GM12878 (cell line): Measurements from ENCODE around the gene FAM234A. TPM values are rescaled to one million over a fixed set of nuclear protein-coding genes. Genes with fewer than 3 reads are reported as not detected.

Source experiments
- BMI1 ChIP-seq: fragments of 450-650 bp; IDR thresholded peaks from 2 replicates; pipeline ENCODE4 v1.6.1; 2016; ENCODE audit warnings: mild to moderate bottlenecking, moderate library complexity, borderline replicate concordance
- CEBPB ChIP-seq, 2 experiments: fragments of 150-350 bp in 1 of 2; IDR thresholded peaks; 2 replicates each; pipeline ENCODE4 v1.6.1; 2012 to 2014; ENCODE audit warnings: low read depth in 2 of 2, low read length in 2 of 2, borderline replicate concordance in 1 of 2, inconsistent platforms in 1 of 2
- CREB1 ChIP-seq: IDR thresholded peaks from 2 replicates; pipeline ENCODE4 v1.6.1; 2012; ENCODE audit warnings: low read depth, mild to moderate bottlenecking, inconsistent platforms
- ESRRA ChIP-seq: IDR thresholded peaks from 2 replicates; pipeline ENCODE4 v1.6.1; 2012; ENCODE audit warnings: mild to moderate bottlenecking, low read length, improper control_type of control experiment
- FOXM1 ChIP-seq: IDR thresholded peaks from 2 replicates; pipeline ENCODE4 v1.6.1; 2012; ENCODE audit warnings: low read depth, mild to moderate bottlenecking, inconsistent platforms, low read length, moderate library complexity
- GATAD2B ChIP-seq: fragments of 450-650 bp; conservative IDR thresholded peaks from 2 replicates; pipeline ENCODE4 v1.6.1; 2017; ENCODE audit warnings: low read depth, mild to moderate bottlenecking, moderate library complexity
- HDAC2 ChIP-seq: fragments of 200-600 bp; sonication (generic); IDR thresholded peaks from 2 replicates; pipeline ENCODE4 v1.6.1; 2017
- MYB ChIP-seq: fragments of 150-350 bp; IDR thresholded peaks from 2 replicates; pipeline ENCODE4 v1.6.1; 2014; ENCODE audit warnings: mild to moderate bottlenecking, low read depth, low read length, borderline replicate concordance
- NFYB ChIP-seq: IDR thresholded peaks from 2 replicates; pipeline ENCODE4 v1.6.1; 2011; ENCODE audit warnings: low read depth, mild to moderate bottlenecking, low read length, improper control_type of control experiment, moderate library complexity; ENCODE audit not compliant: insufficient read depth
- NR2C1 ChIP-seq: fragments of 450-650 bp; IDR thresholded peaks from 2 replicates; pipeline ENCODE4 v1.6.1; 2017; ENCODE audit warnings: antibody characterized with exemption, mild to moderate bottlenecking, moderate library complexity
- POLR2AphosphoS5 ChIP-seq: IDR thresholded peaks from 2 replicates; pipeline ENCODE4 v1.6.1; 2011; ENCODE audit warnings: mild to moderate bottlenecking, low read length, inconsistent platforms
- RB1 ChIP-seq: fragments of 450-650 bp; formaldehyde crosslinking; IDR thresholded peaks from 2 replicates; pipeline ENCODE4 v1.6.1; 2017; ENCODE audit warnings: mild to moderate bottlenecking, borderline replicate concordance
- TAF1 ChIP-seq: IDR thresholded peaks from 2 replicates; pipeline ENCODE4 v1.6.1; 2011; ENCODE audit warnings: mild to moderate bottlenecking, low read depth, low read length, borderline replicate concordance
- TCF12 ChIP-seq: IDR thresholded peaks from 2 replicates; pipeline ENCODE4 v1.6.1; 2011; ENCODE audit warnings: low read depth, mild to moderate bottlenecking, low read length
- ZNF207 ChIP-seq: fragments of 450-650 bp; IDR thresholded peaks from 2 replicates; pipeline ENCODE4 v1.6.1; 2014; ENCODE audit warnings: antibody characterized with exemption, mild to moderate bottlenecking, borderline replicate concordance
- ZNF274 ChIP-seq: IDR thresholded peaks from one replicate; pipeline ENCODE4 v1.8.0; 2011; ENCODE audit not compliant: insufficient read length, insufficient read depth
- polyA plus RNA-seq, 11 experiments: library from polyadenylated mRNA; depleted of rRNA in 4 of 11; unstranded in 6 of 11; stranded (reverse) in 5 of 11; fragments of >200 nt; fragmentation: Nextera tagmentation in 4 of 11; fragmentation: Illumina TruSeq in 1 of 11; extraction: Ambion mirVana in 4 of 11; extraction: Trizol in 1 of 11; gene quantifications; 1 replicate in 1 of 11; 2 replicates in 10 of 11; pipeline versions ENCODE4 v1.2.1 to v1.2.3, GENCODE V29; 2011 to 2016; ENCODE audit warnings: inconsistent platforms in 2 of 11, missing spikeins in 2 of 11, low read depth in 1 of 11
- total RNA-seq, 4 experiments: library from RNA; depleted of rRNA in 3 of 4; stranded (reverse); fragments of >200 nt in 3 of 4; fragmentation: Illumina TruSeq in 1 of 4; extraction: Trizol in 1 of 4; gene quantifications; 2 replicates each; pipeline versions ENCODE4 v1.2.1 to v1.2.3, GENCODE V29; 2013 to 2021
- TF ChIP-seq, protein P1 (sequence below): IDR thresholded peaks from 2 replicates; pipeline ENCODE4 v1.6.1; 2012; ENCODE audit warnings: mild to moderate bottlenecking, low read depth, low read length
- TF ChIP-seq, protein P2 (sequence below): fragments of 450-650 bp; IDR thresholded peaks from 2 replicates; pipeline ENCODE4 v1.6.1; 2016; ENCODE audit warnings: mild to moderate bottlenecking
- TF ChIP-seq, protein P3 (sequence below), 3 experiments: IDR thresholded peaks in 2 of 3; conservative IDR thresholded peaks in 1 of 3; 2 replicates each; pipeline ENCODE4 v1.5.1; 2011; ENCODE audit warnings: low read depth in 3 of 3, low read length in 3 of 3, mild to moderate bottlenecking in 3 of 3, control low read depth in 2 of 3, moderate library complexity in 2 of 3, inconsistent platforms in 1 of 3, mixed read lengths in 1 of 3; ENCODE audit not compliant: control insufficient read depth in 2 of 3, insufficient read depth in 1 of 3; ENCODE audit errors: extremely low read depth in 1 of 3
- TF ChIP-seq, protein P4 (sequence below): fragments of 450-650 bp; IDR thresholded peaks from 2 replicates; pipeline ENCODE4 v1.6.1; 2017; ENCODE audit warnings: mild to moderate bottlenecking

The FAM234A gene
- total and polyA plus RNA-seq, 10 of the 15 experiments (the other 5 are each of a cell fraction or from before 2014, with no cell fraction given) = 1.6 to 37.6 (median 17.3) TPM

DNA sequence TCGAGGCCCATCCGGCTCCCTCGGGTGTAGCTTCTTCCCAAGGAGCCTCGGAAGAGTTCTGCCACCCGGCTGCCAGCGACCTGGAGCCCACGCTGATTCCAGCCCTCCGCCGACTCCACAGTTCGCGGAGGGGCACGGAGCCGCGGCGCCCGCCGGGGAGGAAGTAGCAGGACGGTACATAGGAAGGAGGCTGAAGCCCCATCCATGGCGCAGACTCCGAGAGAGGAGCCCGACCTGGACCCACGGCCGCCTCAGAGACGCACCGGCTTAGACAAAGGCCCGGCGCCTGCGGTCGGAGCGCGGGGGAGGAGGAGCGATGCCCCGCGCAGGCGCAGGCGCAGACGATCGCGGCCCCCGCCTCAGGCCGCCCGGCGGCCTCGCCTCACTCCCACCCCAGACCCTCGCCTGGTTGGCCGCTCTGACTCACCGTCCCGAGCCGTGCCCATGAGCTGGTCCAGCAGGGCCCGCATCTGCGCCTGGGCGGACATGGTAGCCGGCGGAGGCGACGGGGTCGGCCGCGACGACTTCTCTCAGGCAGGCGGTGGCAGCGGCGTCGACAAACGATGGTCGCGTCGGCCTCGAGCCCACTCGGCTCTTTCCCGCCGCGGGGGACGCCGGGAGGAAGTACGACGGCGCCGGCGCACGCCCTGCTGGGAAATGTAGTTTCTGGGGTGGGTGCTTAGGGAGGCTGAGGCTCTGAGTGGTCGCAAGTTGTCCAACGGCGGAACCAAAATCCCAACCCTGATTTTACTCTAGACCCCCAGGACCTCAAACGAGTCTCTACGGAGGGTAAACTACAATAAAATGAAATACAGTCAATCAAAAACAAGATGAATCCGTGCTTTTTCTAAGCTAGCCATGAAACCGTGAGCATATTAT is 5.5 kb upstream of the FAM234A start, which contains the start of gene LUC7L (continued):
- no peak for TF ChIP-seq NFYB
- TF ChIP-seq, protein P1, sequence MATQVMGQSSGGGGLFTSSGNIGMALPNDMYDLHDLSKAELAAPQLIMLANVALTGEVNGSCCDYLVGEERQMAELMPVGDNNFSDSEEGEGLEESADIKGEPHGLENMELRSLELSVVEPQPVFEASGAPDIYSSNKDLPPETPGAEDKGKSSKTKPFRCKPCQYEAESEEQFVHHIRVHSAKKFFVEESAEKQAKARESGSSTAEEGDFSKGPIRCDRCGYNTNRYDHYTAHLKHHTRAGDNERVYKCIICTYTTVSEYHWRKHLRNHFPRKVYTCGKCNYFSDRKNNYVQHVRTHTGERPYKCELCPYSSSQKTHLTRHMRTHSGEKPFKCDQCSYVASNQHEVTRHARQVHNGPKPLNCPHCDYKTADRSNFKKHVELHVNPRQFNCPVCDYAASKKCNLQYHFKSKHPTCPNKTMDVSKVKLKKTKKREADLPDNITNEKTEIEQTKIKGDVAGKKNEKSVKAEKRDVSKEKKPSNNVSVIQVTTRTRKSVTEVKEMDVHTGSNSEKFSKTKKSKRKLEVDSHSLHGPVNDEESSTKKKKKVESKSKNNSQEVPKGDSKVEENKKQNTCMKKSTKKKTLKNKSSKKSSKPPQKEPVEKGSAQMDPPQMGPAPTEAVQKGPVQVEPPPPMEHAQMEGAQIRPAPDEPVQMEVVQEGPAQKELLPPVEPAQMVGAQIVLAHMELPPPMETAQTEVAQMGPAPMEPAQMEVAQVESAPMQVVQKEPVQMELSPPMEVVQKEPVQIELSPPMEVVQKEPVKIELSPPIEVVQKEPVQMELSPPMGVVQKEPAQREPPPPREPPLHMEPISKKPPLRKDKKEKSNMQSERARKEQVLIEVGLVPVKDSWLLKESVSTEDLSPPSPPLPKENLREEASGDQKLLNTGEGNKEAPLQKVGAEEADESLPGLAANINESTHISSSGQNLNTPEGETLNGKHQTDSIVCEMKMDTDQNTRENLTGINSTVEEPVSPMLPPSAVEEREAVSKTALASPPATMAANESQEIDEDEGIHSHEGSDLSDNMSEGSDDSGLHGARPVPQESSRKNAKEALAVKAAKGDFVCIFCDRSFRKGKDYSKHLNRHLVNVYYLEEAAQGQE = no peak
- TF ChIP-seq, protein P2, sequence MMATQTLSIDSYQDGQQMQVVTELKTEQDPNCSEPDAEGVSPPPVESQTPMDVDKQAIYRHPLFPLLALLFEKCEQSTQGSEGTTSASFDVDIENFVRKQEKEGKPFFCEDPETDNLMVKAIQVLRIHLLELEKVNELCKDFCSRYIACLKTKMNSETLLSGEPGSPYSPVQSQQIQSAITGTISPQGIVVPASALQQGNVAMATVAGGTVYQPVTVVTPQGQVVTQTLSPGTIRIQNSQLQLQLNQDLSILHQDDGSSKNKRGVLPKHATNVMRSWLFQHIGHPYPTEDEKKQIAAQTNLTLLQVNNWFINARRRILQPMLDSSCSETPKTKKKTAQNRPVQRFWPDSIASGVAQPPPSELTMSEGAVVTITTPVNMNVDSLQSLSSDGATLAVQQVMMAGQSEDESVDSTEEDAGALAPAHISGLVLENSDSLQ = no peak
- no peak for TF ChIP-seq ESRRA
- no peak for TF ChIP-seq HDAC2
- no peak for TF ChIP-seq FOXM1
- TF ChIP-seq, protein P3, sequence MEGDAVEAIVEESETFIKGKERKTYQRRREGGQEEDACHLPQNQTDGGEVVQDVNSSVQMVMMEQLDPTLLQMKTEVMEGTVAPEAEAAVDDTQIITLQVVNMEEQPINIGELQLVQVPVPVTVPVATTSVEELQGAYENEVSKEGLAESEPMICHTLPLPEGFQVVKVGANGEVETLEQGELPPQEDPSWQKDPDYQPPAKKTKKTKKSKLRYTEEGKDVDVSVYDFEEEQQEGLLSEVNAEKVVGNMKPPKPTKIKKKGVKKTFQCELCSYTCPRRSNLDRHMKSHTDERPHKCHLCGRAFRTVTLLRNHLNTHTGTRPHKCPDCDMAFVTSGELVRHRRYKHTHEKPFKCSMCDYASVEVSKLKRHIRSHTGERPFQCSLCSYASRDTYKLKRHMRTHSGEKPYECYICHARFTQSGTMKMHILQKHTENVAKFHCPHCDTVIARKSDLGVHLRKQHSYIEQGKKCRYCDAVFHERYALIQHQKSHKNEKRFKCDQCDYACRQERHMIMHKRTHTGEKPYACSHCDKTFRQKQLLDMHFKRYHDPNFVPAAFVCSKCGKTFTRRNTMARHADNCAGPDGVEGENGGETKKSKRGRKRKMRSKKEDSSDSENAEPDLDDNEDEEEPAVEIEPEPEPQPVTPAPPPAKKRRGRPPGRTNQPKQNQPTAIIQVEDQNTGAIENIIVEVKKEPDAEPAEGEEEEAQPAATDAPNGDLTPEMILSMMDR (IDR thresholded peaks at IDR 0.05 in 2 of 3, conservative IDR thresholded peaks at IDR 0.05 in 1 of 3; ENCODE audit: control insufficient read depth in 2 of 3, extremely low read depth in 1 of 3, insufficient read depth in 1 of 3, low read depth in 3 of 3, low read length in 3 of 3) = no peak
- no peak for TF ChIP-seq NR2C1
- TF ChIP-seq MYB = no peak
- peak; percentile 68; the same call in 1 of the 2 replicates for TF ChIP-seq TCF12
- TF ChIP-seq POLR2AphosphoS5 = peak; percentile 97
- TF ChIP-seq TAF1 = peak; percentile 85; the same call in 1 of the 2 replicates
- TF ChIP-seq RB1 = peak; percentile 93; the same call in 1 of the 2 replicates
- 0 out of 2 replicates have a peak, but pooled peaks have one; percentile 67 for TF ChIP-seq ZNF207
- TF ChIP-seq CEBPB (IDR thresholded peaks at IDR 0.05; ENCODE audit: borderline replicate concordance in 1 of 2, low read depth in 2 of 2, low read length in 2 of 2) = no peak
- no peak for TF ChIP-seq BMI1
- peak; percentile 98 for TF ChIP-seq CREB1
- TF ChIP-seq GATAD2B = peak; percentile 95
- TF ChIP-seq ZNF274 = no peak
- TF ChIP-seq, protein P4, sequence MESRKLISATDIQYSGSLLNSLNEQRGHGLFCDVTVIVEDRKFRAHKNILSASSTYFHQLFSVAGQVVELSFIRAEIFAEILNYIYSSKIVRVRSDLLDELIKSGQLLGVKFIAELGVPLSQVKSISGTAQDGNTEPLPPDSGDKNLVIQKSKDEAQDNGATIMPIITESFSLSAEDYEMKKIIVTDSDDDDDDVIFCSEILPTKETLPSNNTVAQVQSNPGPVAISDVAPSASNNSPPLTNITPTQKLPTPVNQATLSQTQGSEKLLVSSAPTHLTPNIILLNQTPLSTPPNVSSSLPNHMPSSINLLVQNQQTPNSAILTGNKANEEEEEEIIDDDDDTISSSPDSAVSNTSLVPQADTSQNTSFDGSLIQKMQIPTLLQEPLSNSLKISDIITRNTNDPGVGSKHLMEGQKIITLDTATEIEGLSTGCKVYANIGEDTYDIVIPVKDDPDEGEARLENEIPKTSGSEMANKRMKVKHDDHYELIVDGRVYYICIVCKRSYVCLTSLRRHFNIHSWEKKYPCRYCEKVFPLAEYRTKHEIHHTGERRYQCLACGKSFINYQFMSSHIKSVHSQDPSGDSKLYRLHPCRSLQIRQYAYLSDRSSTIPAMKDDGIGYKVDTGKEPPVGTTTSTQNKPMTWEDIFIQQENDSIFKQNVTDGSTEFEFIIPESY = no peak
